Lung microvascular endothelial cell (primary cell): ENCODE measurements around the gene BTG1. TPM values are rescaled to one million over a fixed set of nuclear protein-coding genes. Genes with fewer than 3 reads are reported as not detected.
A peak's percentile ranks its signal among the peaks of the same experiment; 100 is the strongest.

ENCODE experiments used
- DNase-seq, 2 donors: peaks; one replicate each; pipeline versions ENCODE4 v3.0.0 to v3.0.0-alpha.2; 2010; ENCODE audit warnings: low read depth in 2 of 2
- total RNA-seq: library from RNA; depleted of rRNA; stranded (reverse); fragments of >200 nt; gene quantifications from 2 replicates; pipeline ENCODE4 v1.2.1, GENCODE V29; 2014

The BTG1 gene, protein sequence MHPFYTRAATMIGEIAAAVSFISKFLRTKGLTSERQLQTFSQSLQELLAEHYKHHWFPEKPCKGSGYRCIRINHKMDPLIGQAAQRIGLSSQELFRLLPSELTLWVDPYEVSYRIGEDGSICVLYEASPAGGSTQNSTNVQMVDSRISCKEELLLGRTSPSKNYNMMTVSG
- 16.6 and 27.8 TPM in 2 replicates for total RNA-seq

DNA sequence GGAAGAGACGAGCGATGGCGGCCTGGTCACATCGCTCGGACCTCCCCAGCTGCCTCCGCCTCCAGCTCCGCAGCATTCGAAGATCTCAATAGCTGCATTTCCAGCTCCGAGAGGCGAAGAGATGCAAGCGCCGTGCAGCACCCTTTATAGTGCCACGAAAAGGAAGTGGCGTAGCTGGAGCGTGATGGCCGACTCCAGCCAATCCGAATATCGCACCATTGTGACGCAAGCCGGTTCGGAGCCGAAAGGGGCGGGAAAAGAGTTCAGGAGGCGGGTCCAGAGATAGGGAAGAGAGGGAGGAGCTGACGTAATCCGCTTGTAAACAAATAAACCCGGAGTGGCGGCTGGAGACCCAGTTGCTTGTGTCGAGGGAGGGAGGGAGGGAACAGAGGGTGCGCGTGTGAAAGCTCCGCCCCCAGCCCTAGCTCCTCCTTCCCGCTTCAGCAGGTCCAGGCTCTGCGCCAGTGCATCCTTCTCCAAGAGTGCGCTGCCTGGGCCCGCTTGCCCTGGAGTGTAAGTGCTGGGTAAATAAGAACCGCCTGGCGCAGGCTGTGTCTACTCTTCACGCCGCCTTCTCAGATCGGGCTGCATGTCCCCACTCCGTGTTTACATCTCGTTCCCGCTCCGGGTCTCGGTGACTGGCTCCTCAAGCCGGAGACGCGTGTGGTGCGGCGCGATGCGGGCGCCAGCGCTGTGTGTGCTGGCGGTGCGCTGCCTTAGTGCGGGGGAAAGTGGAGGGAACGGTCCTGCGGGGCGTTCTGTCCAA is at the start of gene BTG1:
Gene BTG1 (minus strand): TSS at position 116 of the 766 bp plus-strand sequence. CDS start 311 bp downstream, outside the sequence.
- DNase-seq = peak; percentile 100

GRCh38 chr12:92194561-92194960 is 48.9 kb upstream of the BTG1 start:
- DNase-seq = no peak

- no peak for DNase-seq
Measured at GRCh38 chr12:92193846-92194245, 48.2 kb upstream of the BTG1 start.

DNA sequence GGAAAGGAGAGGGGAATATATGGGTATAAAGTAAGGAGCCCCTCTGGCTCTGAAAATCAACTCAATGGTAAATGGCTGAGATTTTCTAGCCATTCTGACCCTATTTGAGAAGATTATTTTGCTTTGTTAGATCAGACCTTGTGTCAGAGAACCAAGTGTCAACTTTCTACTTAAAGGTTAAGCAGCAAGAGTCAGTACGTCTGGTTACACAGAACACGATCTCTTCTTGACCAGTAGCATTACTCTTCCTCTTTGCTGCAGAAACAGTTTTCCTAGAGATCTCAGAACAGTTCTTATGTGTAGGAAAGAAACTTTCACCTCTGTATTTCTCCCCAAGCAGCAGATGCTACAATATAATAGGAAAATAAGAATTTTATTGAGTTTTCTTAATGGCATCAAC is 47.4 kb upstream of the BTG1 start:
- no peak for DNase-seq

DNA sequence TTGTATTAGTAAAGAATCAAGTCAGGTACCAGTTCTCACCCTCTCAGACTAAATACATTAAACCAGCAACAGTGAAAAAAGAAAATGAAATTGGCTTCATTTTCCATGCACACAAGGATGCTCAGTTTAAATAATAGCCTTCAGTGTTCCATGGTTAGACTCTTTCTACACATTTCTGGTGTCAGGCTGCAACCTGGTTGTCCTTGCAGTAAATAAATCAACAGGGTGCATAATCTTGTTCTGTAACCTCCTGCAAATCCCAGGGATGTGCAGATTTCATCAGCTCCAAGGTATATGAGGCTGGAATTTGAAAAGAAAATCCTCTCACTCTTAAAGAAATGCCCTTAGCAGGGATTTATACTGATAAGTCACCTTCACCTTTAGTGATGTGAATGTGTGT is 46.7 kb upstream of the BTG1 start:
- no peak for DNase-seq

- no peak for DNase-seq
Measured at GRCh38 chr12:92191061-92191460, 45.4 kb upstream of the BTG1 start.

- DNase-seq = no peak
Measured at GRCh38 chr12:92188517-92189188, 43.0 kb upstream of the BTG1 start.

- no peak for DNase-seq
Measured at GRCh38 chr12:92186038-92186470, 40.4 kb upstream of the BTG1 start.

DNA sequence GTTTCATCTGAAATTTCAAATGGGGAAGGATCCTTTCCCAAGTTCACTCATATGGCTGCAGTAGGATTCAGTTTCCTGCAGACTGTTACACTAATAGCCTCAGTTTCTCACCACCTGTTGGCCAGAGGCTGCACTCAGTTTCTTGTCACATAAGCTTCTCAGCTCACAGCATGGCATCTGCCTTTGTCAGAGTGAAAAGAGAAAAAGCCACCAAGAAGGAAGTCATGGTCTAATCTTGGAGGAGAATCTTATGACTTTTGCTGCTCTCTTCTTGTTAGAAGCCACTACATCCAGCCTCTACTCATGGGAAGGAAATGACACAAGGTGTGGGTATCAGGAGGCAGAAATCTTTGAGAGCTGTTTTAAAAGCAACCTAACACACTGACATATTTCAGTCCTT is 39.4 kb upstream of the BTG1 start:
- DNase-seq = no peak

GRCh38 chr12:92183575-92183974 is 37.9 kb upstream of the BTG1 start:
- DNase-seq = peak in 1 of 2 donors; percentile 21

GRCh38 chr12:92178340-92178739 is 32.7 kb upstream of the BTG1 start:
- DNase-seq = no peak

DNA sequence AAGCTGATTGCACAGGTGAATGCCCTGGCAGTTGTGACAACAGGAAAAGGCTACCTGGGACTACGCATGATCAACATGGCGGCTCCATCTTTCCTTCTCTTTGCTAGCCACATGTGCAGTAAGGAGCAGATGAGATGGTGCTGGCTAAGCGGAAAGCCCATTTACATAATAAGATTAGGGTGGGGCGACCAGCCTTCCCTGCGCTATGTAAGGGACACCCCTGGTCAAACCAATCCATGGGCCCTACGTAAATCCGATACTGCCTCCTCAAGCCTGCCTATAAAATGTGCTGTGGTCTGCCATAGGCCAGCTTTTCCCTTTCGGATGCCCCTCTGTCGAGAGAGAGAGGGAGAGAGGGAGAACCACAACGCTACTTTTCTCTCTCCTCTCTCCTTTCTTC is 31.0 kb upstream of the BTG1 start:
- no peak for DNase-seq

- DNase-seq = no peak
Measured at GRCh38 chr12:92175961-92176360, 30.3 kb upstream of the BTG1 start.

DNA sequence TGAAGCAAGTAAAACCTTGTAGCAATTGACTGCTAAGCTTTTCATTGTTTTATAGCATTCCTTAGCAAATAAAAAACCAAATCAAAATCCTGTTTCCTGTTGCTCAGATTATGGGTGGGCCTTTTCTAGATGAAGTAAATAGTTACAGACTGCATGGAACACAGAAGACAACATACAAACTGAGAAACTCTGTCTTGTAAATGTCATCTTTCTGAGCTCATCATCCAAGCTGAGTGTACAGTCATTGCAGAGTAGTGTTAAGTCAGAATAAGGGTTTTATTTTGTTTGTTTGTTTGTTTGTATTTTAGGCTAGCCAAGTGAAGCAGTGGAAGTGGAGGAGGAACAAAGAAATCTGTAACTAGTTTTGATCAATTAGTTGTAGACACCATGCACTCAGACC is 24.4 kb upstream of the BTG1 start:
- no peak for DNase-seq

GRCh38 chr12:92167075-92167474 is 21.4 kb upstream of the BTG1 start:
- DNase-seq = no peak

DNA sequence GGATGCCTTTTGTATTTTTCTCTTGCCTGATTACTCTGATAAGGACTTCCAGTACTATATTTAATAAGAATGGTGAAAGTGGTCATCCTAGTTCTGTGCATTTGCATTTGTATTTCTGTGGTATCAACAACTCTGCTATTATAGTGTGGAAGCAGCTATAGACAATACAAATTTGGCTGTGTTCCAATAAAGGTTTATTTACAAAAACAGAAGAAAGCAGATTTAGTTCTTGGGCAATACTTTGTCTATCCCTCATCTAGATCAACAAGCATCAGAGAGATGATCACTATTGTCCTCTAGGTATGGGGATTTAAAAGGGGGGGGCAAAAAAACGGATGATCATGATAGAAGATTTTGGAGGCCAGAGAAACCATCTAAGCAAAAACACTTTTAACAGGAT is 19.1 kb upstream of the BTG1 start:
- no peak for DNase-seq

DNA sequence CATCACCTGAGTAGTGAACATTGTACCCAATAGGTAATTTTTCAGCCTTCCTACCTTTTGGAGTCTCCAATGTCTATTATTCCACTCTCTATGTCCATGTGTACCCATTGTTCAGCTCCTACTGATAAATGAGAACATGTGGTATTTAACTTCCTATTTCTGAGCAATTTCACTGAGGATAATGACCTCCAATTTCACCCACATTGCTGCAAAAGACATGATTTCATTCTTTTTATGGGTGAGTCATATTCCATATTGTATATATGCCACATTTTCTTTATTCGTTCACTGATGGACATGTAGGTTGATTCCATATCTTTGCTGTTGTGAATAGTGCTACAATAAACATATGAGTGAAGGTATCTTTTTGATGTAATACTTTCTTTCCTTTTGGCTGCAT is 16.4 kb upstream of the BTG1 start:
- no peak for DNase-seq

- no peak for DNase-seq
Measured at GRCh38 chr12:92158796-92159439, 13.3 kb upstream of the BTG1 start.

GRCh38 chr12:92156704-92157395 is 11.2 kb upstream of the BTG1 start:
- no peak for DNase-seq

DNA sequence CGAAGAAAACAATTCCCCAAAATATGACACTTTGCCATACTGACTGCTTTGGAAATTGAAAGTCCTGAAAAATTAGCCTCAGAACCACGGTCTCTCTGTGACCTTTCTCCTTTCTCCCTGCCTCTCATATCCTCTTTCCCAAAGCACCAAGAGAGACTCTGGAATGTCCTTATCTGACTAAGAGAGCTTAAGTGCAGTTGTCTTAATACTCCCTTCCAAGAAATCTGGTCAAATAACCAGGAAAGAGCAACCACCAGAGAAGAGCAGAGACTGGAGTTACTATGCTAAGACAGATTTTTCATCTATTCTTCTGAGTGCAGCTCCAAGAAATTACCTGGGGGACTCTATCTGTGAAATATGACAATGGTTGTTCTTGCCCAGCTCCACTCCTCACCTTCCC is 10.5 kb upstream of the BTG1 start:
- DNase-seq = no peak

- no peak for DNase-seq
Measured at GRCh38 chr12:92155733-92156132, 10.1 kb upstream of the BTG1 start.

- DNase-seq = peak in 1 of 2 donors; percentile 57
Measured at GRCh38 chr12:92151916-92152315, 6.3 kb upstream of the BTG1 start.
